NCI-H1105 treated with DMSO at 0.1 percent for 48 hours (cell line): Measurements from ENCODE around the gene FAM111A.

ENCODE experiments used
- DNase-seq: peaks from one replicate; lab custom pipeline; 2025; lab: John Stamatoyannopoulos, UW

The FAM111A gene

DNA sequence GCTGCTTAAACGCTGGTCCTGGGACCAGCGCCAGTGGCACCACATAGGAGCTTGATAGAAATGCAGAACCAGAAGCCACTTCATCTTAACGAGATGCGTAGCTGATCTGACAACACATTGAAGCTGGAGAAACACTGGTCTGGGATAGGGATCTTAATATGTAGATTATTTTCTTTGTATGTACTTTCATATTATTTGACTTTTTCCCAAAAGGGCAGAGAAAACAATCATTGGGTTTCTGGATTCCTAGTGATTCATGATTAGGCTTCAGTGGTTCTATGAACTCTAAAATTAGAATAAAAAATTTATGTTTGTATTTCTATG is 57.7 kb downstream of the FAM111A start:
- DNase-seq, result no peak

- no peak for DNase-seq
Measured at GRCh38 chr11:59201353-59201752, 58.7 kb downstream of the FAM111A start.
